ENCODE measurements around the gene RBP4.

RBP4 gene

DNA sequence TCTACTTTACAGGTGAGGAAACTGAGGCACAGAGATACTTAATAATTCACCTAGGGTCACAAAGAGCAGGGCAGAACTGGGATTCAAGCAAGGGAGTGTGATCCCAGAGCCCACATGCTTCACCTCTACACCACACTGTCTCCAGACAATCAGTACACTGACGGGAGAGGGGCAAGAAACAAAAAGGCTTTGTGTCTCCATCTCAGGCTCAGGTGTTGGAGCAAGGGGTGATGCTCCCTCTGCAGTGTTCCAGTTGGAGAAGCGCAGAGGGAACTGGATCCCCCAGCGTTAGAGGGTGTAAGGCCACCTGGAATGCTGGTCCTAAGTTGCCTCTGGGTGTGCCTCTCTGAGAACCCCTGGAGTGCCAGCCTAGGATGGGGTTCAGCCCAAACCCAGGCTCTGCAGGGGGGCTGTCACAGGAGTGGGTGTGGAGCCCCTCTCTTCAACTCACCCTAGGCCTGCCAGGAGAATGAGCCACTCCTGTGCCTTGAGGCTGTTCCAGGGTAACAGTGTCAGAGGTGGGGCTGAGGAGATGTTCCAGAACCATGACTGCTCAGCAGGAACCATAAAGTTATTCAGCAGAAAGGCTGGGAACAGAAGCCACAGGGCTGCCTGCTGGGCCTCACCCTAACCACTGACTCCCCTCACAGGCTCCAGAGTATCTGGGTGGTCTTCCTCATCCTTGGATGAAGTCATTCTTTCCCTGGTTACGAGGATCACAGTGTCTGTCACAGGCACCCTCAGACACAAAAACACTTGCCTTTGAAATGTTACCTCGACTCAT lies 5.5 kb downstream of the RBP4 start:
- DNase-seq (ENCODE audit: low read depth): no peak

DNA sequence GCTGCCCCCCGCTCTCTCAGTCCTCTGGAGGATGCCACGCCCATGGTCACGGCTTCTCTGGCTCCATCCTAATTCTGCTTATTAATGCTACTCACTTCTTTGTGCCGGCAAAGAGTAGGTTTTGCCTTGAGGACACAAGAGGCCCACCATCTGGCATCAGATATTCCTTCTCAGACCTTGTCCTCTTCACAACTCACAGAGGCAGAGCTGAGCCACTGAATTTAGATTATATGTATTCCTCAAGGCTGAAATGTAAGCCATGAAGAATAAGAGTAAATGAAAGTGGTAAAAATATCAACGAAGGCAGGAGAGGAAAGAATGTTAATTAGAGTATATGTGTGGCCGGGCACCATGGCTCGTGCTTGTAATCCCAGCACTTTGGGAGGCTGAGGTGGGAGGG lies 6.5 kb downstream of the RBP4 start:
- DNase-seq (ENCODE audit: low read depth): no peak

DNA sequence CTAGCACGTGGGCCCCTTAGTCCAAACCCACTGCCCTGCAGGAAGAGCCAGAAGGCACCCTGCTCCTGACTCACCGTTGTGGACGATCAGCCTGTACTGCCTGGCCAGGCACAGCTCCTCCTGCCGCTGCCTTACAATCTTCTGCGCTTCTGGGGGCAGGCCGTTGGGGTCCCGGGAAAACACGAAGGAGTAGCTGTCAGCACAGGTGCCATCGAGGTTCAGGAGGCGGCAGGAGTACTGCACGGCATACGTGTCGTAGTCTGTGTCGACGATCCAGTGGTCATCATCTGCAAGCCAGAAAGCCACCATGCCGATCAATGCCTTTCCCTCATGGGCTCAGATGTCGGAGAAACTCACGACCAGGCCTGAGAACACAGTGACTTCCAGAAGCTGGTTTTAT lies 7.3 kb downstream of the RBP4 start:
- no peak for DNase-seq (ENCODE audit: low read depth)

GRCh38 chr10:93593254-93593653 lies 7.8 kb downstream of the RBP4 start:
- DNase-seq (ENCODE audit: low read depth): no peak

- no peak for DNase-seq (ENCODE audit: low read depth)
Observed at GRCh38 chr10:93591065-93591808, 9.8 kb downstream of the RBP4 start.

- no peak for DNase-seq (ENCODE audit: low read depth)
Observed at GRCh38 chr10:93590638-93591037, 10.4 kb downstream of the RBP4 start.

DNA sequence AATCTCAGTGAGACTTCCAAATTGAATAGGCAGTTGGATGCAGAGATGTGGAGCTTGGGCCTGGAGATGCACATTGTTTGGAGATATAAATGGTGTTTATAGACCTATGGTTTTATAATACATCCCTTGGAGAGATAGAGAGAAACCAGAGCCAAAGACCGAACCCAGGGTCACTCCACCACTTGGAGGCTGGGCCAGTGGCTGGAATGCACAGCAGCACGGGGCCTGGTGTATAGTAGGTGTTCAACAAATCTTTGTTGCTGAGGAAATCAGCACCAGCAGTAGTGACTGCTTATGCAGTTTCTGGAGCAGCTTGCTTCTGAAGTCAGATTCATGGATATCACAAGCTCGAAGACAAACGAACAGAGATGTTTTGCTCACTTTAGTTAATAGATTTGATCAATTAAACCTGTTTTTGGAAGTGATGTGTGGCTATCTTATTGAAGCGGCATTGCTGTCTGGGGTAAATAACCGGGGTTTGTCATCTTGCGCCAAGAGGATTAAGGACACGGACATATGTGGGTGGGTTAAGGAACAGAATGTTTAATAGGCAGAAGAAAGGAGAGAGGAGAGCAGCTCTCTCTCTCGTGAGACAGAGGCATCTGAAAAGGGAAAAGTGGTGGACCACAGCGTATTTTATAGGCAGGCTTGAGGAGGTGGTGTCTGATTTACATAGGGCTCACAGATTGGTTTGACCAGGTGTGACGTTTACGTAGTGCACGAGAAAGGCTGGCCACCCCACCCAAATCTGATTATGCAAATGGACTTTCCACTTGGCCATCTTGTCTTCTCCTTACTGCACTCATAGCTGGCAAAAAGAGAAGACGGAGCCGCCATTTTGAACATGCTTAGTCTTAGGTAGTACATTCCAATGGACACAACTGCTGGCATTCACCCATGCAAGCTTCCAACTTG lies 11.1 kb downstream of the RBP4 start:
- DNase-seq (ENCODE audit: low read depth): no peak

GRCh38 chr10:93584445-93584844 lies 16.6 kb downstream of the RBP4 start:
- no peak for DNase-seq (ENCODE audit: low read depth)

GRCh38 chr10:93580828-93581227 lies 20.2 kb downstream of the RBP4 start:
- DNase-seq (ENCODE audit: low read depth): no peak

GRCh38 chr10:93579985-93580711 lies 20.9 kb downstream of the RBP4 start:
- DNase-seq (ENCODE audit: low read depth): no peak

- no peak for DNase-seq (ENCODE audit: low read depth)
Observed at GRCh38 chr10:93579089-93579488, 21.9 kb downstream of the RBP4 start.

- no peak for DNase-seq (ENCODE audit: low read depth)
Observed at GRCh38 chr10:93577565-93577964, 23.5 kb downstream of the RBP4 start.

- DNase-seq (ENCODE audit: low read depth): no peak
Observed at GRCh38 chr10:93576888-93577287, 24.1 kb downstream of the RBP4 start.

DNA sequence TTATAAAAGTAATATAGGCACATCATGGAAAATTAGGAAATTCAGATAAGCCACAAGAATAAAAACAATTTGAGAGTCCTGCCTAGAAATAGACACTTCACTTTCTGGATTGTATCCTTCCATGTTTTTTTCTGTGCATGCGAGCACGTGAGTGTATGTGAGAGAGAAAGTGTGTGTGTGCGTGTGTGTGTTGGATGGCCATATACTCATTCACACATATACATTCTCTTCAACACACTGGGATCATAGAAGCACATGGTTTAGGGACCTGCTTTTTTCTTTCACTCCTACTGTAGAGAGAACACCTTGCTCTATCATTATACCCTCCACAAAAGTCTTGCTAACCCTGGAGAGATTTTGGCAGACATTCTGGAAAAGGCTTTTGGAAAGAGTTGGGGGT lies 27.1 kb downstream of the RBP4 start:
- DNase-seq (ENCODE audit: low read depth): no peak

DNA sequence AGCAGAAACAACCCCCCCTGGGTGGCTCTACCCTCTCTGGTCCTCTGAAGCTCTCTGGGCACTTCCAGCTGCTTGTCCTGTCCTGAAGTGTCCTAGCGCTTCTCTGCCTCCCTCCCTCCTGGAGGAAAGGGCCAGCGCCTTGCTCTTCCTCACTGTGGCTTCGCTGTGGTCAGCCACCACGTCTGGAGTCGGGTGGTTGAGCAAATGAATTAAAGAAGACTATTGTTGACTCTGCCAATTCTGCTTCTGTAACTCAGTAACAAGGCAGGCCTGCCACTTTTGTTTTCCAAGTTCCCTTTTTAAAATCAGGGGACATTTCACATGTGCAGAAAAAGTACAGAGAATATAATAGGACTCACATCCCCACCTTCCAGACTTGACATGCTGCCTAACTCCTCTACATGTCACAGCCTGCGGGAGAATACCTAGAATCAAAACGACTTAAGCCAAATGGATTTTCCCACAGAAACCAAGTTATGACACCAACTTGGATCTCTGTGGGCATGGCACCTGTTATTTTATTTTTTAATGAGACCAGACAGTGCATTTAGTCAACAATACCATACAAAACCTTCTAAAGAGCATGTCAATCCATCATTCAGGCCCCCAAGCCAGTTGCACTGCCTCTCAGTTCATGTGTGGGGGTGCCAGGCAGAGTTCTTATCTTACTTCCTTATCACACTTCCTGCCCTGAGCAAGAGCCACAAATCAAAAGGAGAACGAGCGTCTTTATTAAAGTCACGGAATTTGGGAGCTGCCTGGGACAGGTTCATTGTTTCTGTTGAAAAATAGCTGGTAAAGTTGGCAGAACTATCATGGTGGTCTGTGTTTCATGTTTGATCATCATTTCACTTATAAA lies 27.8 kb downstream of the RBP4 start:
- peak; percentile 24 for DNase-seq (ENCODE audit: low read depth)

- DNase-seq (ENCODE audit: low read depth): no peak
Observed at GRCh38 chr10:93572606-93573005, 28.4 kb downstream of the RBP4 start.

DNA sequence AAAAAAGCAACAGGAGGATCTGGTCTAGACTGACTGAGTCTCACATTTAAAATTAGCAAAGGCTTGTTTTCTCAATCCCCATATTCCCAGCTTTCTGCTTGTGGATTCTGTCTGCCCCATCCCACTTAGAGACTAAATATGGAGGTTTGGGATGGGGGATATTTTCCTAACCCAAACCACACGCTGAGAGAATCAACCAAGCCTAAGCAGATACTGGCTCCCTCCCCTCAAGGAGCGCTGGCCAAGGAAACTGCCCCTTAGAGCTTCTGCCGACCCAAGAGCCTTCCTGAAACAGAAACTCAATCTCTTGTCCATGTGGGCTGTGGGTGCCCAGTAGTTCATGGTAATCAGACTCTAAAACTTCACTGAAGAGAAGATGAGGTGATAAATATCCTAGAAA lies 30.7 kb downstream of the RBP4 start:
- no peak for DNase-seq (ENCODE audit: low read depth)

GRCh38 chr10:93568105-93568390 lies 33.0 kb downstream of the RBP4 start:
- DNase-seq (ENCODE audit: low read depth): no peak

GRCh38 chr10:93567277-93568104 lies 33.5 kb downstream of the RBP4 start:
- DNase-seq (ENCODE audit: low read depth): no peak

Data from CMK (cell line).